HG02798 (cell line): Measurements from ENCODE around the gene GABRB1.

Experiments used
- ATAC-seq: cut with Tn5 transposase; IDR thresholded peaks from one replicate; pipeline ENCODE4 v1.9.1; 2021; ENCODE audit warnings: mild to moderate bottlenecking; ENCODE audit not compliant: unreplicated experiment, poor library complexity

GABRB1 gene

GRCh38 chr4:47106561-47106960 is 75.2 kb downstream of the GABRB1 start:
- no peak for ATAC-seq

GRCh38 chr4:47109379-47109778 is 78.0 kb downstream of the GABRB1 start:
- ATAC-seq: no peak

GRCh38 chr4:47110546-47111132 is 79.3 kb downstream of the GABRB1 start:
- ATAC-seq: no peak

- ATAC-seq: no peak
Observed at GRCh38 chr4:47118192-47118929, 87.0 kb downstream of the GABRB1 start.

- ATAC-seq: no peak
Observed at GRCh38 chr4:47120783-47121182, 89.4 kb downstream of the GABRB1 start.

GRCh38 chr4:47122592-47123291 is 91.4 kb downstream of the GABRB1 start:
- peak; percentile 95 for ATAC-seq

- ATAC-seq: no peak
Observed at GRCh38 chr4:47128991-47129390, 97.6 kb downstream of the GABRB1 start.

GRCh38 chr4:47135210-47135609 is 103.8 kb downstream of the GABRB1 start:
- ATAC-seq: no peak

- ATAC-seq: no peak
Observed at GRCh38 chr4:47143261-47143660, 111.9 kb downstream of the GABRB1 start.

GRCh38 chr4:47145630-47146029 is 114.3 kb downstream of the GABRB1 start:
- ATAC-seq: peak; percentile 98

- ATAC-seq: no peak
Observed at GRCh38 chr4:47154816-47155370, 123.5 kb downstream of the GABRB1 start.

- no peak for ATAC-seq
Observed at GRCh38 chr4:47155919-47156318, 124.6 kb downstream of the GABRB1 start.

- no peak for ATAC-seq
Observed at GRCh38 chr4:47160095-47160494, 128.7 kb downstream of the GABRB1 start.

GRCh38 chr4:47167081-47168035 is 136.0 kb downstream of the GABRB1 start:
- no peak for ATAC-seq

GRCh38 chr4:47184083-47184482 is 152.7 kb downstream of the GABRB1 start:
- no peak for ATAC-seq

GRCh38 chr4:47185761-47186160 is 154.4 kb downstream of the GABRB1 start:
- no peak for ATAC-seq

GRCh38 chr4:47187608-47188007 is 156.2 kb downstream of the GABRB1 start:
- ATAC-seq: no peak

- no peak for ATAC-seq
Observed at GRCh38 chr4:47193179-47193578, 161.8 kb downstream of the GABRB1 start.

- no peak for ATAC-seq
Observed at GRCh38 chr4:47194036-47194737, 162.8 kb downstream of the GABRB1 start.
